ENCODE results near the gene CEP68. TPM values are rescaled to one million over a fixed set of nuclear protein-coding genes. Genes with fewer than 3 reads are reported as not detected.
"Not testable (repeated sequence)": the region's sequence is repeated elsewhere in the genome, so short reads cannot be mapped to it uniquely, and the experiment has no call there.

CEP68 gene
- total RNA-seq, 2 experiments from 2014 or later, result 12.8 to 13.3 TPM

- Mint-ChIP-seq H3K4me1 (peaks cover 19% of the 10 kb centered on the region), H3K36me3 (ENCODE audit: low read depth) (peaks cover 13% of the 10 kb centered on the region)
- CTCF ChIA-PET, result interaction anchor here (0.9 to 2.4 kb wide), 3 partner anchors 36 to 68 kb away, joined by 3 to 7 read pairs (median 7); no protein-coding TSS in a partner anchor
- DNase-seq, H3K9me3 Mint-ChIP-seq, H3K27me3 Mint-ChIP-seq, H3K27ac Mint-ChIP-seq, H3K4me3 Mint-ChIP-seq: not testable (repeated sequence)
- POLR2A ChIA-PET, result interaction anchor here (0.7 kb wide), 1 partner anchor 15 kb away, joined by 3 read pairs; no protein-coding TSS in a partner anchor
These were observed 76.7 kb downstream of the CEP68 start for GRCh38 chr2:65132930-65133329.

- CTCF ChIA-PET, result interaction anchor here (0.9 to 2.4 kb wide), 8 partner anchors 8 to 78 kb away, joined by 3 to 7 read pairs (median 4); no protein-coding TSS in a partner anchor
- peaks cover 10% of the 10 kb centered on the region for H3K36me3 Mint-ChIP-seq (ENCODE audit: low read depth)
- no peak for DNase-seq
- no peak overlapping the region for H3K4me3 Mint-ChIP-seq
- no peak overlapping the region for H3K27ac Mint-ChIP-seq
- H3K9me3 Mint-ChIP-seq, result no peaks in the 10 kb centered on the region
- POLR2A ChIA-PET, result interaction anchor here (0.7 to 1.8 kb wide), 4 partner anchors 94 to 186 kb away, joined by 3 to 7 read pairs (median 4); partner anchors contain the start of gene ACTR2
- H3K4me1 Mint-ChIP-seq, result peaks cover 13% of the 10 kb centered on the region
- peaks cover 9% of the 10 kb centered on the region for H3K27me3 Mint-ChIP-seq
These were observed 77.4 kb downstream of the CEP68 start for GRCh38 chr2:65133626-65134025.

- Mint-ChIP-seq H3K27ac (no peak overlapping the region), H3K4me3 (no peak overlapping the region), H3K4me1 (peaks cover 8% of the 10 kb centered on the region), H3K27me3 (peaks cover 12% of the 10 kb centered on the region), H3K36me3 (ENCODE audit: low read depth) (peaks cover 5% of the 10 kb centered on the region), H3K9me3 (no peaks in the 10 kb centered on the region)
- no peak for DNase-seq
- POLR2A ChIA-PET, result interaction anchor here (0.7 to 1.8 kb wide), 4 partner anchors 93 to 187 kb away, joined by 3 to 7 read pairs (median 4); partner anchors contain the start of gene ACTR2
- CTCF ChIA-PET, result interaction anchor here (0.9 to 2.4 kb wide), 9 partner anchors 9 to 79 kb away, joined by 3 to 7 read pairs (median 5); no protein-coding TSS in a partner anchor
These were observed 77.9 kb downstream of the CEP68 start for GRCh38 chr2:65134158-65134557.

DNA sequence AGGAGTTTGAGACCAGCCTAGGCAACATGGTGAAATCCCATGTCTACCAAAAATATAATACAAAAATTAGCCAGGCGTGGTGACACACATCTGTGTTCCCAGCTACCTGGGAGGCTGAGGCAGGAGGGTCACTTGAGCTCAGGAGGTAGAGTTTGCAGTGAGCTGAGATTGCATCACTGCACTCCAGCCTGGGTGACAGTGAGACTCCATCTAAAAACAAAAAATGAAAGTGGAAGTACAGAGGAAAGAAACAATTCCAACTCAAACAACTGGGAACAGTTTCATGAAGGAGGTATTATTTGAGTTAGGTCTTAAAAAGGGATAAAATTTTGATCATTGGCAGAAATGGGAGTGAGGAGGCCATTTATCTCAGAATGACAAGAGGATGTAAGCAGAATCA lies 80.0 kb downstream of the CEP68 start:
- no peak for DNase-seq
- Mint-ChIP-seq H3K36me3 (ENCODE audit: low read depth) (no peaks in the 10 kb centered on the region), H3K27me3 (peaks cover 12% of the 10 kb centered on the region), H3K9me3 (no peaks in the 10 kb centered on the region), H3K27ac (no peak overlapping the region), H3K4me1 (peaks cover 1% of the 10 kb centered on the region), H3K4me3 (no peak overlapping the region)
- POLR2A ChIA-PET, result no interaction called here
- CTCF ChIA-PET, result interaction anchor here (0.7 to 1.2 kb wide), 3 partner anchors 51 to 229 kb away, joined by 3 to 5 read pairs (median 4); no protein-coding TSS in a partner anchor

Other genes starting within 250 kb of the CEP68 start
- gene SLC1A4, start 67.0 kb upstream of the CEP68 start, total RNA-seq, result 10 to 100 TPM; 75.1 to 79.7 TPM
- 10 to 100 TPM; 74.0 to 74.9 TPM for gene RAB1A, start 73.7 kb downstream of the CEP68 start, total RNA-seq
- gene ACTR2, start 171.4 kb downstream of the CEP68 start, total RNA-seq, result 100 to 1,000 TPM; 514 to 517 TPM

Data from activated CD4-positive, alpha-beta memory T cell treated with anti-CD3 and anti-CD28 coated beads, Interleukin-2, amount 10 ng/mL, durations not matched to agents 7 days and 5 days (primary cell).